Testis (tissue), 3 donors: ENCODE measurements around the gene PRDM1. TPM values are rescaled to one million over a fixed set of nuclear protein-coding genes. Genes with fewer than 3 reads are reported as not detected.

Source experiments
- DNase-seq: peaks from one replicate; pipeline ENCODE4 v3.0.0-alpha.2; 2019
- H3K27ac ChIP-seq, 2 donors: fragments of 200-600 bp; sonication (generic); one replicate each; pipeline ENCODE4 v1.5.1; 2019
- H3K27me3 ChIP-seq: fragments of 200-600 bp; sonication (generic); one replicate; pipeline ENCODE4 v1.5.1; 2019
- H3K36me3 ChIP-seq: fragments of 200-600 bp; sonication (generic); one replicate; pipeline ENCODE4 v1.5.1; 2017; ENCODE audit warnings: low read depth; ENCODE audit errors: missing control alignments
- H3K4me1 ChIP-seq: fragments of 200-600 bp; sonication (generic); one replicate; pipeline ENCODE4 v1.5.1; 2019
- H3K4me3 ChIP-seq, 2 donors: fragments of 200-600 bp; sonication (generic); one replicate each; pipeline ENCODE4 v1.5.1; 2017 to 2019
- H3K9me3 ChIP-seq: fragments of 200-600 bp; sonication (generic); one replicate; pipeline ENCODE4 v1.5.1; 2017
- CTCF ChIP-seq, 3 experiments: fragments of 450-650 bp in 2 of 3; fragments of 200-600 bp in 1 of 3; sonication (generic) in 1 of 3; IDR thresholded peaks; one replicate each; pipeline ENCODE4 v1.5.1; 2016 to 2019; ENCODE audit warnings: antibody characterized with exemption in 3 of 3, mild to moderate bottlenecking in 2 of 3, moderate library complexity in 1 of 3
- POLR2A ChIP-seq: fragments of 450-650 bp; IDR thresholded peaks from one replicate; pipeline ENCODE4 v1.6.1; 2017; ENCODE audit warnings: antibody characterized with exemption, mild to moderate bottlenecking, moderate library complexity
- WGBS, 2 donors: methylation state at CpG; one replicate each; pipeline ENCODE4 v1.1.5; 2018; 5-methylcytosine and 5-hydroxymethylcytosine counted together
- intact Hi-C: fragments of 100-400 bp; cut with DNase I; formaldehyde crosslinking; loops from one replicate; pipeline ENCODE4 v1.15.1; 2023; ENCODE audit warnings: low total_unique reads
- polyA plus RNA-seq: library from polyadenylated mRNA; stranded (reverse); fragments of 350-450 nt; fragmentation: Illumina TruSeq; extraction: RNeasy Lipid Tissue Mini Kit (QIAGEN cat#74804); gene quantifications from one replicate; pipeline ENCODE4 v1.2.3, GENCODE V29; 2014; ENCODE audit warnings: low read depth, low replicate concordance; ENCODE audit not compliant: insufficient read depth
- total RNA-seq, 2 donors: library from RNA; depleted of rRNA; stranded (reverse); fragments of >200 nt; gene quantifications; one replicate each; pipeline ENCODE4 v1.2.3, GENCODE V29; 2016

Gene PRDM1
- total and polyA plus RNA-seq, 3 donors from 2014 or later: 3.3 to 4.1 (median 3.5) TPM

- H3K4me3 ChIP-seq: no peak overlapping the region
- no peak overlapping the region for H3K27ac ChIP-seq
- DNase-seq: no peak
- intact Hi-C loops: no loop called here
- TF ChIP-seq POLR2A: no peak
- TF ChIP-seq CTCF (IDR thresholded peaks at IDR 0.05): no peak
- H3K4me1 ChIP-seq: no peaks in the 10 kb centered on the region
- H3K36me3 ChIP-seq: no peaks in the 10 kb centered on the region
- no peaks in the 10 kb centered on the region for H3K27me3 ChIP-seq
- WGBS, 2 donors: 94 to 97% methylated on average over 5 of the region's 5 CpGs
- H3K9me3 ChIP-seq: no peaks in the 10 kb centered on the region
Observed at GRCh38 chr6:106136845-106137244, 50.7 kb downstream of the PRDM1 start.

GRCh38 chr6:106138151-106138550 lies 52.0 kb downstream of the PRDM1 start:
- WGBS, 2 donors: 74 to 83% methylated on average over 6 of the region's 6 CpGs
- DNase-seq: no peak
- H3K36me3 ChIP-seq: no peaks in the 10 kb centered on the region
- H3K4me1 ChIP-seq: no peaks in the 10 kb centered on the region
- no peaks in the 10 kb centered on the region for H3K9me3 ChIP-seq
- no peak for TF ChIP-seq POLR2A
- no peak for TF ChIP-seq CTCF (IDR thresholded peaks at IDR 0.05)
- H3K27me3 ChIP-seq: no peaks in the 10 kb centered on the region
- H3K4me3 ChIP-seq: no peak overlapping the region
- intact Hi-C loops: no loop called here
- no peak overlapping the region for H3K27ac ChIP-seq

- 84 to 85% methylated on average over 9 of the region's 9 CpGs for WGBS, 2 donors
- no peaks in the 10 kb centered on the region for H3K9me3 ChIP-seq
- no peaks in the 10 kb centered on the region for H3K27me3 ChIP-seq
- no peaks in the 10 kb centered on the region for H3K36me3 ChIP-seq
- TF ChIP-seq POLR2A (no peak), CTCF (IDR thresholded peaks at IDR 0.05) (no peak)
- H3K4me3 ChIP-seq: no peak overlapping the region
- intact Hi-C loops: no loop called here
- H3K27ac ChIP-seq: no peak overlapping the region
- no peaks in the 10 kb centered on the region for H3K4me1 ChIP-seq
- no peak for DNase-seq
Observed at GRCh38 chr6:106141441-106142237, 55.5 kb downstream of the PRDM1 start.

- TF ChIP-seq CTCF (IDR thresholded peaks at IDR 0.05): no peak
- no peak for TF ChIP-seq POLR2A
- Histone ChIP-seq H3K27me3 (no peaks in the 10 kb centered on the region), H3K4me3 (no peak overlapping the region), H3K9me3 (no peaks in the 10 kb centered on the region), H3K27ac (no peak overlapping the region), H3K4me1 (no peaks in the 10 kb centered on the region), H3K36me3 (no peaks in the 10 kb centered on the region)
- intact Hi-C loops: no loop called here
- 87 to 94% methylated on average over 2 of the region's 2 CpGs for WGBS, 2 donors
- no peak for DNase-seq
Observed at GRCh38 chr6:106142876-106143431, 56.8 kb downstream of the PRDM1 start.
